Stimulated activated CD4-positive, alpha-beta T cell treated with anti-CD3 and anti-CD28 coated beads, Interleukin-4, amount 100 ng/mL, for 48 hours (primary cell): ENCODE results near the gene KRTAP6-2.

Source experiments
- DNase-seq, 2 donors: peaks; one replicate each; pipeline ENCODE4 v3.0.0-alpha.2; 2020; ENCODE audit warnings: low read depth in 2 of 2

KRTAP6-2 gene

GRCh38 chr21:30567617-30568016 is 31.1 kb downstream of the KRTAP6-2 start:
- DNase-seq = no peak

GRCh38 chr21:30563630-30564029 is 35.1 kb downstream of the KRTAP6-2 start:
- no peak for DNase-seq

GRCh38 chr21:30563072-30563471 is 35.6 kb downstream of the KRTAP6-2 start:
- no peak for DNase-seq

GRCh38 chr21:30561957-30562356 is 36.7 kb downstream of the KRTAP6-2 start:
- no peak for DNase-seq

GRCh38 chr21:30561264-30561895 is 37.3 kb downstream of the KRTAP6-2 start, which contains the start of gene KRTAP19-7:
KRTAP19-7 (minus strand) TSS chr21:30561314; CDS start chr21:30561289, 25 bp downstream.
- DNase-seq = no peak

GRCh38 chr21:30555095-30555494 is 43.6 kb downstream of the KRTAP6-2 start:
- DNase-seq = no peak

- DNase-seq = no peak
Observed at GRCh38 chr21:30552782-30553181, 45.9 kb downstream of the KRTAP6-2 start.
